K562 (cell line): Measurements from ENCODE around the gene ASB15. TPM values are rescaled to one million over a fixed set of nuclear protein-coding genes. Genes with fewer than 3 reads are reported as not detected.

Experiments used
- ATAC-seq: fragments of 200-7000 bp; cut with Tn5 transposase; 3 replicates; pipeline ENCODE4 v1.9.1; 2020; ENCODE audit warnings: moderate library complexity
- BruUV-seq: library from RNA; stranded (reverse); fragments of 400-500 nt; replicated peaks from 2 replicates; lab custom pipeline; 2021; lab: Mats Ljungman, UMichigan
- CTCF ChIA-PET: fragments of 300-600 bp; formaldehyde crosslinking; extraction: SDS; loops from one replicate; lab custom pipeline; 2021; ENCODE audit warnings: low intra/inter-chr PET ratio; lab: Yijun Ruan, JAX
- POLR2A ChIA-PET: fragments of 300-600, 350-650 bp; sonication (Branson Sonifier 250); formaldehyde crosslinking; extraction: SDS; loops from one replicate; lab custom pipeline; 2021; ENCODE audit warnings: antibody characterized with exemption, inconsistent platforms; lab: Yijun Ruan, JAX
- DNase-seq, 4 experiments: peaks; one replicate each; pipeline versions ENCODE4 v3.0.0 to v3.0.0-alpha.2; 2011 to 2018; ENCODE audit warnings: low spot score in 3 of 4, mixed read lengths in 3 of 4; ENCODE audit errors: extremely low read depth in 1 of 4
- FAIRE-seq: peaks from 2 replicates; lab custom pipeline; 2011; peaks lifted over from hg19 to GRCh38; lab: Jason Lieb, UNC
- H2AFZ ChIP-seq: 2 replicates; pipeline ENCODE4 v1.6.0; 2011; ENCODE audit warnings: low read depth, low read length, control low read depth, inconsistent platforms
- H3K27ac ChIP-seq: fragments of 200-600 bp; 3 replicates; pipeline ENCODE4 v1.8.0; 2011; ENCODE audit warnings: low read depth, mild to moderate bottlenecking, control low read depth, inconsistent platforms, low read length, moderate library complexity, mixed read lengths; ENCODE audit errors: extremely low read depth
- H3K27me3 ChIP-seq, 2 experiments: fragments of 300-600 bp in 1 of 2; 2 replicates in 1 of 2; 3 replicates in 1 of 2; pipeline versions ENCODE4 v1.6.0 to v1.8.0; 2011; ENCODE audit warnings: inconsistent platforms in 2 of 2, low read length in 2 of 2, mild to moderate bottlenecking in 1 of 2, mixed read lengths in 1 of 2, moderate library complexity in 1 of 2; ENCODE audit not compliant: control insufficient read depth in 2 of 2, insufficient read depth in 2 of 2
- H3K36me3 ChIP-seq: fragments of 300-600 bp; 3 replicates; pipeline ENCODE4 v1.8.0; 2011; ENCODE audit warnings: mild to moderate bottlenecking, low read length, inconsistent platforms; ENCODE audit not compliant: control insufficient read depth, insufficient read depth
- H3K4me1 ChIP-seq, 2 experiments: fragments of 200-600 bp in 1 of 2; replicated peaks in 1 of 2; 2 replicates in 1 of 2; 3 replicates in 1 of 2; pipeline versions ENCODE4 v1.5.1 to v1.8.0; 2011; ENCODE audit warnings: inconsistent platforms in 2 of 2, low read length in 2 of 2, mild to moderate bottlenecking in 1 of 2, mixed read lengths in 1 of 2, moderate library complexity in 1 of 2; ENCODE audit not compliant: control insufficient read depth in 2 of 2, insufficient read depth in 2 of 2
- H3K4me2 ChIP-seq: 2 replicates; pipeline ENCODE4 v1.6.1; 2011; ENCODE audit warnings: low read length, control low read depth, inconsistent platforms, mixed read lengths; ENCODE audit not compliant: insufficient read depth
- H3K4me3 ChIP-seq: fragments of 200-600 bp; sonication (generic), shearing (Covaris generic); 2 replicates; pipeline ENCODE4 v1.5.1; 2016; ENCODE audit warnings: control low read depth, inconsistent platforms
- H3K79me2 ChIP-seq: fragments of 200-600 bp; 3 replicates; pipeline ENCODE4 v1.8.0; 2011; ENCODE audit warnings: low read length, inconsistent platforms; ENCODE audit not compliant: control insufficient read depth, insufficient read depth
- H3K9ac ChIP-seq, 2 experiments: 2 replicates each; pipeline versions ENCODE4 v1.6.0 to v1.6.1; 2011; ENCODE audit warnings: low read depth in 2 of 2, low read length in 2 of 2, control low read depth in 1 of 2, inconsistent platforms in 1 of 2, mild to moderate bottlenecking in 1 of 2, mixed read lengths in 1 of 2; ENCODE audit not compliant: insufficient read depth in 1 of 2
- H3K9me1 ChIP-seq: one replicate; pipeline ENCODE4 v1.6.0; 2011; ENCODE audit warnings: inconsistent platforms, mild to moderate bottlenecking, low read length, moderate library complexity; ENCODE audit not compliant: control insufficient read depth, insufficient read depth
- H3K9me3 ChIP-seq: replicated peaks from 2 replicates; pipeline ENCODE4 v1.5.1; 2011; ENCODE audit warnings: low read depth, low read length, inconsistent platforms; ENCODE audit not compliant: control insufficient read depth, insufficient read depth
- H4K20me1 ChIP-seq: replicated peaks from 2 replicates; pipeline ENCODE4 v1.6.1; 2011; ENCODE audit warnings: low read length, inconsistent platforms, mixed read lengths; ENCODE audit not compliant: control insufficient read depth, insufficient read depth
- E2F8 ChIP-seq: fragments of 450-650 bp; IDR thresholded peaks from 2 replicates; pipeline ENCODE4 v1.7.1; 2018; ENCODE audit warnings: mild to moderate bottlenecking, low read depth; ENCODE audit not compliant: partially characterized antibody
- ETV1 ChIP-seq: fragments of 450-650 bp; conservative IDR thresholded peaks from 2 replicates; pipeline ENCODE4 v1.6.1; 2016; ENCODE audit warnings: missing genetic modification characterization, control low read depth, low read depth, missing compliant biosample characterization
- FOXA3 ChIP-seq, 2 experiments: fragments of 450-650 bp in 1 of 2; sonication (generic) in 1 of 2; formaldehyde crosslinking; IDR thresholded peaks in 1 of 2; conservative IDR thresholded peaks in 1 of 2; 2 replicates each; pipeline versions ENCODE4 v1.4.0 to v1.8.0; 2020 to 2022; ENCODE audit warnings: mild to moderate bottlenecking in 2 of 2, missing genetic modification reagents in 1 of 2
- L3MBTL2 ChIP-seq: fragments of 450-650 bp; IDR thresholded peaks from 2 replicates; pipeline ENCODE4 v1.6.1; 2016; ENCODE audit warnings: mild to moderate bottlenecking, moderate library complexity
- MXI1 ChIP-seq: IDR thresholded peaks from 2 replicates; pipeline ENCODE4 v1.6.1; 2011; ENCODE audit warnings: low read depth, mild to moderate bottlenecking, improper control_type of control experiment, low read length
- NRF1 ChIP-seq, 2 experiments: fragments of 450-650 bp; IDR thresholded peaks in 1 of 2; conservative IDR thresholded peaks in 1 of 2; 2 replicates each; pipeline ENCODE4 v1.6.1; 2014; ENCODE audit warnings: mild to moderate bottlenecking in 2 of 2
- SRF ChIP-seq, 2 experiments: fragments of 250-450, 450-650 bp in 1 of 2; sonication (Bioruptor Pico) in 1 of 2; sonication (generic) in 1 of 2; formaldehyde crosslinking; IDR thresholded peaks; 2 replicates each; pipeline versions ENCODE4 v1.5.0 to v1.5.1; 2020 to 2022; ENCODE audit warnings: mild to moderate bottlenecking in 1 of 2, missing genetic modification reagents in 1 of 2
- ZFP36 ChIP-seq: fragments of 150-350 bp; IDR thresholded peaks from 2 replicates; pipeline ENCODE4 v1.6.1; 2018; ENCODE audit warnings: low read length, low read depth; ENCODE audit not compliant: partially characterized antibody
- ZNF175 ChIP-seq: fragments of 200-800 bp; sonication (Bioruptor generic); IDR thresholded peaks from 2 replicates; pipeline ENCODE4 v1.6.1; 2016; ENCODE audit warnings: low read depth, mild to moderate bottlenecking, missing genetic modification characterization, missing compliant biosample characterization
- ZNF217 ChIP-seq: sonication (generic); formaldehyde crosslinking; IDR thresholded peaks from 2 replicates; pipeline ENCODE4 v1.8.0; 2022; ENCODE audit warnings: mild to moderate bottlenecking, missing genetic modification reagents
- ZNF830 ChIP-seq: fragments of 250-450 bp; sonication (Bioruptor Pico); IDR thresholded peaks from 2 replicates; pipeline ENCODE4 v1.5.0; 2021; ENCODE audit warnings: mild to moderate bottlenecking
- WGBS: fragments of 100-300 bp; shearing (Covaris generic); methylation state at CpG from one replicate; pipeline ENCODE4 v1.1.6; 2016; ENCODE audit warnings: low coverage, mixed read lengths; ENCODE audit not compliant: insufficient coverage; ENCODE audit errors: missing lambda C conversion rate; 5-methylcytosine and 5-hydroxymethylcytosine counted together
- in situ Hi-C: fragments of 300-500 bp; cut with MboI; formaldehyde crosslinking; loops from 4 replicates; pipeline ENCODE4 v1.15.0; 2018; ENCODE audit warnings: inconsistent platforms, mixed read lengths
- intact Hi-C: fragments of 100-400 bp; cut with micrococcal nuclease; formaldehyde crosslinking; loops from 2 replicates; pipeline ENCODE4 v1.14.2; 2022
- polyA plus RNA-seq, 8 experiments: library from polyadenylated mRNA; depleted of rRNA in 4 of 8; stranded (reverse) in 5 of 8; unstranded in 3 of 8; fragments of >200 nt; fragmentation: Nextera tagmentation in 2 of 8; fragmentation: Illumina TruSeq in 1 of 8; extraction: Ambion mirVana in 2 of 8; extraction: Trizol in 1 of 8; gene quantifications; 2 replicates each; pipeline versions ENCODE4 v1.2.1 to v1.2.3, GENCODE V29; 2011 to 2014; ENCODE audit warnings: inconsistent platforms in 1 of 8, missing spikeins in 1 of 8
- total RNA-seq, 7 experiments: library from RNA; depleted of rRNA in 6 of 7; stranded (reverse); fragments of >200 nt in 6 of 7; fragmentation: Illumina TruSeq in 2 of 7; extraction: Trizol in 2 of 7; gene quantifications; 2 replicates each; pipeline versions ENCODE4 v1.2.1 to v1.2.3, GENCODE V29; 2011 to 2021; ENCODE audit warnings: low replicate concordance in 1 of 7

Gene ASB15
- total and polyA plus RNA-seq, 9 of the 15 experiments (the other 6 are each of a cell fraction or from before 2014, with no cell fraction given), result 0.03 to 0.14 (median 0.04) TPM; not detected in 3

GRCh38 chr7:123622660-123623386 lies 21.2 kb downstream of the ASB15 start (continued):
- TF ChIP-seq FOXA3 (CRISPR knock-in tag; conservative IDR thresholded peaks at IDR 0.05 in 1 of 2, IDR thresholded peaks at IDR 0.05 in 1 of 2), result peak in 1 of 2 experiments; percentile 74; a peak in 2 of 4 replicates
- TF ChIP-seq L3MBTL2, result peak; percentile 63; the same call in 1 of the 2 replicates
- peak; percentile 13 for TF ChIP-seq ZFP36
- no peak for TF ChIP-seq ZNF830
- peak; percentile 78 for TF ChIP-seq ETV1 (tag)
- no peak for TF ChIP-seq ZNF217 (CRISPR knock-in tag)
- TF ChIP-seq ZNF175 (CRISPR knock-in tag), result peak; percentile 97
- TF ChIP-seq SRF (CRISPR knock-in tag; IDR thresholded peaks at IDR 0.05), result 0 out of 4 replicates have a peak, but pooled peaks of 1 of the 2 experiments have one; percentile 23

DNA sequence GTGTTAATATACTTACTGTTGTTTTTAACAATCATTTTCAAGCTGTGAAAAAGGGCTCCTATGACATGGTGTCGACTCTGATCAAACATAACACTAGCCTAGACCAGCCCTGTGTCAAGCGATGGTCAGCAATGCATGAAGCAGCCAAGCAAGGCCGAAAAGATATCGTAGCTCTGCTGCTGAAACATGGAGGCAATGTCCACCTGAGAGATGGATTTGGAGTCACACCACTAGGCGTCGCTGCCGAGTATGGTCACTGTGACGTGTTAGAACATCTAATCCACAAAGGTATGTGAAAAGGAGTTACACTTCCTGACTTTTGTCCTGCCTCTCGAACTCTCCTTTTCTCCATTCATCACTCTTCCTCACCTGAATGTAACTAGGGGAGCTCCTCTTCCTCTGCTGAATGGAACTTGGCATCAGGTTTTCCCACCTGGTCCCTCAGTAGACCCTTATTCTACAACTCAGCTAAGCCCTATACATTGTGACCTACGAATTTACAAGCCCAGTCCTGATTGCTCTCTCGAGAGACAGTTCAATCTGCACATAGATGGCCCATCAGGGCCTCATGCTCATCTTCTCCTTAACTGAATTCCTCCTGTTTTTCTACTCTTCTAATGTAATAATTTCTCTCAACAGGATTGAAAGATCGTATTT lies 23.0 kb downstream of the ASB15 start:
- peak; percentile 91 for ATAC-seq
- intact Hi-C loops, result loop anchor here (1.0 to 5.0 kb wide), 3 partner anchors 43 to 130 kb away; no protein-coding TSS in a partner anchor
- TF ChIP-seq E2F8 (peak; percentile 43), MXI1 (no peak), NRF1 (conservative IDR thresholded peaks at IDR 0.05 in 1 of 2, IDR thresholded peaks at IDR 0.05 in 1 of 2) (no peak; a peak in 1 of 4 replicates)

More for the DNA sequence above, 23.0 kb downstream of the ASB15 start:
- POLR2A ChIA-PET, result interaction anchor here (0.8 to 1.1 kb wide), 7 partner anchors 9 to 130 kb away, joined by 3 to 7 read pairs (median 3); partner anchors contain the start of gene NDUFA5
- Histone ChIP-seq H3K27ac (peak overlapping the region; percentile 11; the same call in 1 of the 3 replicates), H4K20me1 (no peaks in the 10 kb centered on the region), H3K79me2 (no peaks in the 10 kb centered on the region), H3K9ac (no peak overlapping the region), H3K4me1 (peaks cover 0 to 6% of the 10 kb centered on the region in 2 experiments; a peak in 2 of 5 replicates), H3K36me3 (no peaks in the 10 kb centered on the region), H2AFZ (peak overlapping the region; percentile 91), H3K4me2 (peak overlapping the region; percentile 46), H3K4me3 (no peak overlapping the region), H3K27me3 (no peaks in the 10 kb centered on the region; a peak in 1 of 5 replicates), H3K9me1 (no peaks in the 10 kb centered on the region), H3K9me3 (no peaks in the 10 kb centered on the region)
- in situ Hi-C loops, result no loop called here
- BruUV-seq, result no TSS peak
- WGBS, result 11% methylated on average over 12 of the region's 12 CpGs
- peak; percentile 99 for FAIRE-seq
- CTCF ChIA-PET, result no interaction called here
- peak; percentile 76 to 93 (median 78) for DNase-seq
